GM23248 (cell line): ENCODE data around the gene ZNF592.

ENCODE experiments used
- EZH2 ChIP-seq: fragments of 200-600 bp; sonication (generic); IDR thresholded peaks from 2 replicates; pipeline ENCODE4 v1.6.1; 2018; ENCODE audit warnings: antibody characterized with exemption, mild to moderate bottlenecking; ENCODE audit not compliant: insufficient read depth, poor library complexity, severe bottlenecking
- EZH2phosphoT487 ChIP-seq: fragments of 200-600 bp; sonication (generic); IDR thresholded peaks from 2 replicates; pipeline ENCODE4 v1.6.1; 2018; ENCODE audit warnings: antibody characterized with exemption, moderate library complexity, mild to moderate bottlenecking, low read depth; ENCODE audit not compliant: insufficient read depth

DNA sequence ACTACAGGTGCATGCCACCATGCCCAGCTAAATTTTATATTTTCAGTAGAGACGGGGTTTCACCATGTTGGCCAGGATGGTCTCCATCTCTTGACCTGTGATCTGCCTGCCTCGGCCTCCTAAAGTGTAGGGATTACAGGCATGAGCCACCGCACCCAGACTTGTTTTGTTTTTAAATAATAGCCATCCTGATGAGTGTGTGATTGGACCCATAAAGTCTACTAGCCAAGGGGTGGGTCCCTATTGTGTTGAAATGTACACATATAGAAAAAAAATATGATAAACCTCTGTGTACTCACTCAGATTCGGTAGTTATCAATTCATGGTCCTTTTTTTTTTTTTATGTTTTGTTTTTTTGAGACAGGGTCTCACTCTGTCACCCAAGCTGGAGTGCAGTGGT is 17.3 kb downstream of the ZNF592 start:
- no peak for TF ChIP-seq EZH2phosphoT487
- no peak for TF ChIP-seq EZH2
